Calu3 (cell line): ENCODE measurements around the gene GPR162. TPM values are rescaled to one million over a fixed set of nuclear protein-coding genes. Genes with fewer than 3 reads are reported as not detected.

Source experiments
- BruUV-seq: library from RNA; stranded (reverse); fragments of 400-500 nt; replicated peaks from 2 replicates; lab custom pipeline; 2021; lab: Mats Ljungman, UMichigan
- CTCF ChIA-PET: fragments of 300-600 bp; sonication (Branson Sonifier 250); formaldehyde crosslinking; loops from one replicate; lab custom pipeline; 2022; ENCODE audit warnings: antibody characterized with exemption; lab: Charles Lee
- DNase-seq: peaks from one replicate; pipeline ENCODE4 v3.0.0; 2022
- H3K27ac Mint-ChIP-seq: one replicate; pipeline ENCODE4 v1.8.0; 2022; ENCODE audit warnings: mixed read lengths; ENCODE audit not compliant: unreplicated experiment
- H3K27me3 Mint-ChIP-seq: one replicate; pipeline ENCODE4 v1.8.0; 2022; ENCODE audit warnings: mixed read lengths; ENCODE audit not compliant: unreplicated experiment
- H3K36me3 Mint-ChIP-seq: one replicate; pipeline ENCODE4 v1.8.0; 2022; ENCODE audit warnings: mild to moderate bottlenecking, moderate library complexity, mixed read lengths; ENCODE audit not compliant: insufficient read depth, unreplicated experiment
- H3K4me1 Mint-ChIP-seq: one replicate; pipeline ENCODE4 v1.8.0; 2022; ENCODE audit warnings: mild to moderate bottlenecking, low read depth, mixed read lengths; ENCODE audit not compliant: unreplicated experiment
- H3K4me3 Mint-ChIP-seq: one replicate; pipeline ENCODE4 v1.8.0; 2022; ENCODE audit warnings: mild to moderate bottlenecking, low read depth, moderate library complexity, mixed read lengths; ENCODE audit not compliant: unreplicated experiment
- H3K9me3 Mint-ChIP-seq: one replicate; pipeline ENCODE4 v1.8.0; 2022; ENCODE audit warnings: low read depth, mixed read lengths; ENCODE audit not compliant: unreplicated experiment
- CTCF ChIP-seq: fragments of 200-600 bp; IDR thresholded peaks from one replicate; pipeline ENCODE4 v1.8.0; 2022; ENCODE audit warnings: antibody characterized with exemption; ENCODE audit not compliant: unreplicated experiment
- intact Hi-C: fragments of 100-400 bp; cut with micrococcal nuclease; formaldehyde crosslinking; loops from one replicate; pipeline ENCODE4 v1.10.0; 2022; ENCODE audit not compliant: unreplicated experiment
- total RNA-seq: library from RNA; stranded (reverse); gene quantifications from 2 replicates; pipeline ENCODE4 v1.2.3, GENCODE V29; 2022

GPR162 gene
- total RNA-seq, 1 experiment from 2014 or later, result not detected

GRCh38 chr12:6796576-6796975 lies 25.0 kb upstream of the GPR162 start:
- CTCF ChIA-PET, result interaction anchor here (0.9 kb wide), 1 partner anchor 15 kb away, joined by 3 read pairs; no protein-coding TSS in a partner anchor
- no peaks in the 10 kb centered on the region for H3K9me3 Mint-ChIP-seq
- TF ChIP-seq CTCF, result no peak
- H3K4me3 Mint-ChIP-seq, result no peak overlapping the region
- BruUV-seq, result no TSS peak
- H3K4me1 Mint-ChIP-seq, result no peaks in the 10 kb centered on the region
- peaks cover 84% of the 10 kb centered on the region for H3K27me3 Mint-ChIP-seq
- H3K36me3 Mint-ChIP-seq, result no peaks in the 10 kb centered on the region
- H3K27ac Mint-ChIP-seq, result no peak overlapping the region
- DNase-seq, result no peak
- intact Hi-C loops, result no loop called here

- no peaks in the 10 kb centered on the region for H3K9me3 Mint-ChIP-seq
- no peak for TF ChIP-seq CTCF
- intact Hi-C loops, result no loop called here
- CTCF ChIA-PET, result no interaction called here
- BruUV-seq, result no TSS peak
- H3K27ac Mint-ChIP-seq, result no peak overlapping the region
- no peak overlapping the region for H3K4me3 Mint-ChIP-seq
- H3K4me1 Mint-ChIP-seq, result no peaks in the 10 kb centered on the region
- peaks cover 58% of the 10 kb centered on the region for H3K27me3 Mint-ChIP-seq
- DNase-seq, result no peak
- H3K36me3 Mint-ChIP-seq, result no peaks in the 10 kb centered on the region
Observed at GRCh38 chr12:6799147-6799546, 22.5 kb upstream of the GPR162 start.

- peaks cover 34% of the 10 kb centered on the region for H3K27me3 Mint-ChIP-seq
- intact Hi-C loops, result no loop called here
- no peaks in the 10 kb centered on the region for H3K4me1 Mint-ChIP-seq
- CTCF ChIA-PET, result no interaction called here
- no peak overlapping the region for H3K27ac Mint-ChIP-seq
- no TSS peak for BruUV-seq
- no peak for DNase-seq
- H3K4me3 Mint-ChIP-seq, result no peak overlapping the region
- TF ChIP-seq CTCF, result no peak
- H3K9me3 Mint-ChIP-seq, result no peaks in the 10 kb centered on the region
- no peaks in the 10 kb centered on the region for H3K36me3 Mint-ChIP-seq
Observed at GRCh38 chr12:6807170-6807569, 14.5 kb upstream of the GPR162 start.

- CTCF ChIA-PET, result interaction anchor here (0.7 kb wide), 1 partner anchor 11 kb away, joined by 4 read pairs; no protein-coding TSS in a partner anchor
- H3K4me1 Mint-ChIP-seq, result no peaks in the 10 kb centered on the region
- H3K4me3 Mint-ChIP-seq, result no peak overlapping the region
- H3K36me3 Mint-ChIP-seq, result no peaks in the 10 kb centered on the region
- peaks cover 41% of the 10 kb centered on the region for H3K27me3 Mint-ChIP-seq
- intact Hi-C loops, result no loop called here
- BruUV-seq, result no TSS peak
- no peaks in the 10 kb centered on the region for H3K9me3 Mint-ChIP-seq
- H3K27ac Mint-ChIP-seq, result no peak overlapping the region
- TF ChIP-seq CTCF, result no peak
- no peak for DNase-seq
Observed at GRCh38 chr12:6809056-6809455, 12.6 kb upstream of the GPR162 start.
